ENCODE measurements around the gene HADHB. TPM values are rescaled to one million over a fixed set of nuclear protein-coding genes. Genes with fewer than 3 reads are reported as not detected.

The HADHB gene
- total RNA-seq, 1 experiment from 2014 or later: 65.5 TPM

DNA sequence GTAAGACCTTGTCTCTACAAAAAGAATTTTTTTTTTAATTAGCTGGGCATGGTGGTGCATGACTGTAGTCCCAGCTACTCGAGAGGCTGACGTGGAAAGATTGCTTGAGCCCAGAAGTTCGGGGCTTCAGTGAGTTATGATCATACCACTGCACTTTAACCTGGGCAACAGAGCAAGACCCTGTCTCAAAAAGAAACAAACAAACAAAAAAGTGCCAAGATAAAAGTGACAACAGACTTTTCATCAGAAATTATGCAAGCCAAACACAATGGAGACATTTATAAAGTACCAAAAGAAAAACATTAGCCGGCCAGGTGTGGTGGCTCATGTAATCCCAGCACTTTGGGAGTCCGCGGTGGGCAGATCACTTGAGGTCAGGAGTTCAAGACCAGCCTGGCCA lies 27.0 kb upstream of the HADHB start:
- POLR2A ChIA-PET: no interaction called here
- Histone ChIP-seq H3K4me3 (replicated peaks in 1 of 2; ENCODE audit: low read depth in 1 of 2, low read length in 2 of 2) (no peak overlapping the region), H3K9ac (ENCODE audit: low read length) (no peak overlapping the region), H2AFZ (ENCODE audit: low read depth, low read length, poor library complexity, severe bottlenecking) (no peak overlapping the region), H3K4me2 (ENCODE audit: low read length) (no peak overlapping the region), H4K20me1 (ENCODE audit: insufficient read depth) (no peaks in the 10 kb centered on the region), H3K4me1 (ENCODE audit: control insufficient read depth in 1 of 2, insufficient read depth in 2 of 2, low read length in 2 of 2) (no peaks in the 10 kb centered on the region), H3K9me3 (ENCODE audit: control insufficient read depth in 1 of 2, insufficient read depth in 1 of 2, low read depth in 1 of 2, low read length in 2 of 2) (0 out of 4 replicates have a peak, but pooled peaks cover 0 to 4% of the 10 kb centered on the region in 2 experiments), H3K27me3 (ENCODE audit: insufficient read depth, low read length) (no peaks in the 10 kb centered on the region), H3K27ac (ENCODE audit: low read depth, low read length) (no peak overlapping the region), H3K79me2 (ENCODE audit: insufficient read depth, low read length) (no peaks in the 10 kb centered on the region), H3K36me3 (ENCODE audit: control insufficient read depth in 1 of 2, insufficient read depth in 2 of 2, low read length in 2 of 2) (peaks cover 10 to 14% of the 10 kb centered on the region in 2 experiments; a peak in 3 of 4 replicates), H3K9me2 (ENCODE audit: insufficient read depth) (no peaks in the 10 kb centered on the region)
- no peak for DNase-seq (ENCODE audit: low read depth, low spot score)
- BruUV-seq (replicated peaks): no TSS peak
- TF ChIP-seq, protein P1, sequence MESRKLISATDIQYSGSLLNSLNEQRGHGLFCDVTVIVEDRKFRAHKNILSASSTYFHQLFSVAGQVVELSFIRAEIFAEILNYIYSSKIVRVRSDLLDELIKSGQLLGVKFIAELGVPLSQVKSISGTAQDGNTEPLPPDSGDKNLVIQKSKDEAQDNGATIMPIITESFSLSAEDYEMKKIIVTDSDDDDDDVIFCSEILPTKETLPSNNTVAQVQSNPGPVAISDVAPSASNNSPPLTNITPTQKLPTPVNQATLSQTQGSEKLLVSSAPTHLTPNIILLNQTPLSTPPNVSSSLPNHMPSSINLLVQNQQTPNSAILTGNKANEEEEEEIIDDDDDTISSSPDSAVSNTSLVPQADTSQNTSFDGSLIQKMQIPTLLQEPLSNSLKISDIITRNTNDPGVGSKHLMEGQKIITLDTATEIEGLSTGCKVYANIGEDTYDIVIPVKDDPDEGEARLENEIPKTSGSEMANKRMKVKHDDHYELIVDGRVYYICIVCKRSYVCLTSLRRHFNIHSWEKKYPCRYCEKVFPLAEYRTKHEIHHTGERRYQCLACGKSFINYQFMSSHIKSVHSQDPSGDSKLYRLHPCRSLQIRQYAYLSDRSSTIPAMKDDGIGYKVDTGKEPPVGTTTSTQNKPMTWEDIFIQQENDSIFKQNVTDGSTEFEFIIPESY (IDR thresholded peaks at IDR 0.05; ENCODE audit: extremely low read depth, insufficient replicate concordance, low read length): no peak
- TF ChIP-seq ELF1 (IDR thresholded peaks at IDR 0.05; ENCODE audit: borderline replicate concordance, low read depth): no peak
- TF ChIP-seq SRF (IDR thresholded peaks at IDR 0.05; ENCODE audit: low read depth): no peak
- RAD21 ChIA-PET (ENCODE audit: low non-redundant PET in 1 of 2, low total read pairs in 2 of 2, uncharacterized antibody in 2 of 2, unreplicated experiment in 2 of 2): no interaction called here
- intact Hi-C loops (cut with micrococcal nuclease): no loop called here
- no peak for ATAC-seq
- CTCF ChIA-PET: no interaction called here

DNA sequence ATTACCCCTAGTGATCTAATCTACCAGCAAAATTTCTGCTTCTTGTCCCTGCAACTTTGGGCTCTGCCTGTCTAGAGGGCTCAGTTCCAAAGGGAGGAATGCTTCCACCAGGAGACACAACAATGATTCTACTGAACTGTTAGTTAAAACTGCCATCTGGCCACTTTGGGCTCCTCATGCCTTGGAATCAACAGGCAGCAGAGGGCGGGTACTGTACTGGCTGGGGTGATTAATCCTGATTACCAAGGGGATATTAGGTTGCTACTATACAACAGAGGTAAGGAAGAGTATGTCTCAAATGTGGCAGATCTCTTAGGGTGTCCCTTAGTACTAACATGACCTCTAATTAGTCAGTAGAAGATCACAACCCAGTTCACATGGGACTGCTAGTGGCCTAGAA lies 21.7 kb upstream of the HADHB start:
- no peaks in the 10 kb centered on the region for H3K4me1 ChIP-seq (ENCODE audit: control insufficient read depth in 1 of 2, insufficient read depth in 2 of 2, low read length in 2 of 2)
- no peak overlapping the region for H3K4me2 ChIP-seq (ENCODE audit: low read length)
- no peak overlapping the region for H2AFZ ChIP-seq (ENCODE audit: low read depth, low read length, poor library complexity, severe bottlenecking)
- intact Hi-C loops (cut with micrococcal nuclease): no loop called here
- ATAC-seq (no peak), DNase-seq (ENCODE audit: low read depth, low spot score) (no peak)
- no peaks in the 10 kb centered on the region for H3K27me3 ChIP-seq (ENCODE audit: insufficient read depth, low read length)
- H3K4me3 ChIP-seq (replicated peaks in 1 of 2; ENCODE audit: low read depth in 1 of 2, low read length in 2 of 2): no peak overlapping the region
- RAD21 ChIA-PET (ENCODE audit: low non-redundant PET in 1 of 2, low total read pairs in 2 of 2, uncharacterized antibody in 2 of 2, unreplicated experiment in 2 of 2): no interaction called here
- BruUV-seq (replicated peaks): no TSS peak
- H3K9me2 ChIP-seq (ENCODE audit: insufficient read depth): no peaks in the 10 kb centered on the region
- CTCF ChIA-PET: no interaction called here
- POLR2A ChIA-PET: no interaction called here
- 0 out of 4 replicates have a peak, but pooled peaks cover 0 to 2% of the 10 kb centered on the region in 2 experiments for H3K9me3 ChIP-seq (ENCODE audit: control insufficient read depth in 1 of 2, insufficient read depth in 1 of 2, low read depth in 1 of 2, low read length in 2 of 2)
- H3K9ac ChIP-seq (ENCODE audit: low read length): no peak overlapping the region
- H3K27ac ChIP-seq (ENCODE audit: low read depth, low read length): no peak overlapping the region
- no peaks in the 10 kb centered on the region for H3K79me2 ChIP-seq (ENCODE audit: insufficient read depth, low read length)
- no peaks in the 10 kb centered on the region for H4K20me1 ChIP-seq (ENCODE audit: insufficient read depth)
- peaks cover 2 to 14% of the 10 kb centered on the region in 2 experiments; a peak in 3 of 4 replicates for H3K36me3 ChIP-seq (ENCODE audit: control insufficient read depth in 1 of 2, insufficient read depth in 2 of 2, low read length in 2 of 2)
- TF ChIP-seq POLR2A (IDR thresholded peaks at IDR 0.05; ENCODE audit: borderline replicate concordance, extremely low read depth, insufficient read depth, insufficient read length): no peak
- TF ChIP-seq, protein P2, sequence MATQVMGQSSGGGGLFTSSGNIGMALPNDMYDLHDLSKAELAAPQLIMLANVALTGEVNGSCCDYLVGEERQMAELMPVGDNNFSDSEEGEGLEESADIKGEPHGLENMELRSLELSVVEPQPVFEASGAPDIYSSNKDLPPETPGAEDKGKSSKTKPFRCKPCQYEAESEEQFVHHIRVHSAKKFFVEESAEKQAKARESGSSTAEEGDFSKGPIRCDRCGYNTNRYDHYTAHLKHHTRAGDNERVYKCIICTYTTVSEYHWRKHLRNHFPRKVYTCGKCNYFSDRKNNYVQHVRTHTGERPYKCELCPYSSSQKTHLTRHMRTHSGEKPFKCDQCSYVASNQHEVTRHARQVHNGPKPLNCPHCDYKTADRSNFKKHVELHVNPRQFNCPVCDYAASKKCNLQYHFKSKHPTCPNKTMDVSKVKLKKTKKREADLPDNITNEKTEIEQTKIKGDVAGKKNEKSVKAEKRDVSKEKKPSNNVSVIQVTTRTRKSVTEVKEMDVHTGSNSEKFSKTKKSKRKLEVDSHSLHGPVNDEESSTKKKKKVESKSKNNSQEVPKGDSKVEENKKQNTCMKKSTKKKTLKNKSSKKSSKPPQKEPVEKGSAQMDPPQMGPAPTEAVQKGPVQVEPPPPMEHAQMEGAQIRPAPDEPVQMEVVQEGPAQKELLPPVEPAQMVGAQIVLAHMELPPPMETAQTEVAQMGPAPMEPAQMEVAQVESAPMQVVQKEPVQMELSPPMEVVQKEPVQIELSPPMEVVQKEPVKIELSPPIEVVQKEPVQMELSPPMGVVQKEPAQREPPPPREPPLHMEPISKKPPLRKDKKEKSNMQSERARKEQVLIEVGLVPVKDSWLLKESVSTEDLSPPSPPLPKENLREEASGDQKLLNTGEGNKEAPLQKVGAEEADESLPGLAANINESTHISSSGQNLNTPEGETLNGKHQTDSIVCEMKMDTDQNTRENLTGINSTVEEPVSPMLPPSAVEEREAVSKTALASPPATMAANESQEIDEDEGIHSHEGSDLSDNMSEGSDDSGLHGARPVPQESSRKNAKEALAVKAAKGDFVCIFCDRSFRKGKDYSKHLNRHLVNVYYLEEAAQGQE (IDR thresholded peaks at IDR 0.05; ENCODE audit: low read depth): no peak
- no peak for TF ChIP-seq ZFX (IDR thresholded peaks at IDR 0.05)
- no peak for TF ChIP-seq EZH2phosphoT487 (IDR thresholded peaks at IDR 0.05; ENCODE audit: borderline replicate concordance)
- TF ChIP-seq SRF (IDR thresholded peaks at IDR 0.05; ENCODE audit: low read depth): no peak
- TF ChIP-seq, protein P3, sequence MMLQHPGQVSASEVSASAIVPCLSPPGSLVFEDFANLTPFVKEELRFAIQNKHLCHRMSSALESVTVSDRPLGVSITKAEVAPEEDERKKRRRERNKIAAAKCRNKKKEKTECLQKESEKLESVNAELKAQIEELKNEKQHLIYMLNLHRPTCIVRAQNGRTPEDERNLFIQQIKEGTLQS (IDR thresholded peaks at IDR 0.05): no peak
- TF ChIP-seq ZNF274 (IDR thresholded peaks at IDR 0.05; ENCODE audit: low read depth, low read length): no peak
- TF ChIP-seq POLR2AphosphoS5 (IDR thresholded peaks at IDR 0.05; ENCODE audit: low read depth, low read length): no peak
- no peak for TF ChIP-seq RAD21 (IDR thresholded peaks at IDR 0.05; ENCODE audit: low read depth)
- TF ChIP-seq, protein P4, sequence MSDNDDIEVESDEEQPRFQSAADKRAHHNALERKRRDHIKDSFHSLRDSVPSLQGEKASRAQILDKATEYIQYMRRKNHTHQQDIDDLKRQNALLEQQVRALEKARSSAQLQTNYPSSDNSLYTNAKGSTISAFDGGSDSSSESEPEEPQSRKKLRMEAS (IDR thresholded peaks at IDR 0.05): no peak
- no peak for TF ChIP-seq TCF7L2 (IDR thresholded peaks at IDR 0.05; ENCODE audit: borderline replicate concordance, extremely low read depth, insufficient read depth, insufficient read length)
- TF ChIP-seq ELF1 (IDR thresholded peaks at IDR 0.05; ENCODE audit: borderline replicate concordance, low read depth): no peak
- TF ChIP-seq JUND (IDR thresholded peaks at IDR 0.05): no peak
- no peak for TF ChIP-seq CEBPB (IDR thresholded peaks at IDR 0.05; ENCODE audit: low read depth)
- no peak for TF ChIP-seq FOSL1 (IDR thresholded peaks at IDR 0.05; ENCODE audit: low read depth)

Data from HCT116 (cell line).